Activated T-helper 2 cell treated with anti-CD3 and anti-CD28 coated beads, Interferon-gamma antibody, Interleukin-2, Interleukin-4, amounts not matched to agents 10 μg/mL and 5 μg/mL and 100 μg/mL, durations not matched to agents 14 hours and 24 hours and 36 hours (primary cell): ENCODE results near the gene LPCAT1. TPM values are rescaled to one million over a fixed set of nuclear protein-coding genes. Genes with fewer than 3 reads are reported as not detected.
"Not testable (repeated sequence)": the region's sequence is repeated elsewhere in the genome, so short reads cannot be mapped to it uniquely, and the experiment has no call there.

ENCODE experiments used
- DNase-seq: peaks from one replicate; pipeline ENCODE4 v3.0.0; 2021; ENCODE audit warnings: low spot score
- H3K27ac Mint-ChIP-seq: one replicate; pipeline ENCODE4 v1.8.0; 2021; ENCODE audit warnings: mixed read lengths
- H3K27me3 Mint-ChIP-seq: one replicate; pipeline ENCODE4 v1.8.0; 2021; ENCODE audit warnings: low read depth, mixed read lengths
- H3K36me3 Mint-ChIP-seq: one replicate; pipeline ENCODE4 v1.8.0; 2021; ENCODE audit warnings: low read depth, mixed read lengths
- H3K4me1 Mint-ChIP-seq: one replicate; pipeline ENCODE4 v1.8.0; 2021; ENCODE audit warnings: low read depth, mixed read lengths
- H3K4me3 Mint-ChIP-seq: one replicate; pipeline ENCODE4 v1.8.0; 2021; ENCODE audit warnings: low read depth, mild to moderate bottlenecking, moderate library complexity, mixed read lengths
- H3K9me3 Mint-ChIP-seq: one replicate; pipeline ENCODE4 v1.8.0; 2021; ENCODE audit warnings: mixed read lengths
- intact Hi-C: fragments of 100-400 bp; cut with micrococcal nuclease; formaldehyde crosslinking; loops from one replicate; pipeline ENCODE4 v1.15.1; 2023
- total RNA-seq: library from RNA; stranded (reverse); gene quantifications from 2 replicates; pipeline ENCODE4 v1.2.3, GENCODE V29; 2022

Gene LPCAT1
- total RNA-seq, 1 donor from 2014 or later, result 78.4 TPM

DNA sequence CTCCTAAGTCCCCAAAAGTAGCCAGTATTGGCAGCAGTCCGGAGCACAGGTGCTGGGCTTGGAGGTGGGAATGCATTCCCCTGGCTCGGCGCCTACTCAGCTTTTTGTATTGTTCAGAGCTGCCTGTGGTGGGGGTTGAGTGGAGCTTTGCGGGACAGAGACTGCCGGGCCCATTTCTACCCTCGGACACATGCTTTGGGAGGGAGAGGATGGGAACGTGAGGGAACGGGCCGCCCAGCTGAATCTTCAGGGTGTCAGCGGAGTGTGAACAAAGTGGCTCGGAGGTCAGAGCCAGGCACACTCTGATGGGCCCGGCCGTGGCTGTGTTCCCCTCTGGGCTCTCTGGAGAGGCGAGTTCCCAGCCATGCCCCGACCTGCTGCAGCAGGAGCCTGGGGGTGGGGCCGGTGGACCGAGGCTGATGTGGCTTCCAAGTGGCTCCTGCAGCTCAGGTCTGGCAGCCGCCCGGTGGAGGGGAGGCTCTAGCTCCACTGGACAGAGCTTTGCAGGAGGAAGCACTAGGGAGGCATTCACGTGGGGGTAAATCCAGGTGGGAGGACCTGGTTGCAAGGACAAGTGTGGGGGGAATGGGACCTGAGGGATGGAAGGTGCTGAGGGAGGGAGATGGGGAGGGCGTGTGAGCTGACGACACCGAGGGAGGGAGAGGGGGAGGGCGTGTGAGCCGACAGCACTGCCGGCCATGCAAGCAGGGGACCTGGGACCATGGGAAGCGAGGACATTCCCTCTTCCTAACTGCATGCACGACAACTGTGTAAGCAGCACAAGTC lies 47.4 kb downstream of the LPCAT1 start:
- intact Hi-C loops, result no loop called here
- H3K27me3 Mint-ChIP-seq, result no peaks in the 10 kb centered on the region
- H3K36me3 Mint-ChIP-seq, result peaks cover 33% of the 10 kb centered on the region
- no peaks in the 10 kb centered on the region for H3K4me1 Mint-ChIP-seq
- no peaks in the 10 kb centered on the region for H3K9me3 Mint-ChIP-seq
- H3K4me3 Mint-ChIP-seq, result no peak overlapping the region
- no peak overlapping the region for H3K27ac Mint-ChIP-seq
- no peak for DNase-seq

GRCh38 chr5:1475544-1475900 lies 48.2 kb downstream of the LPCAT1 start:
- H3K27me3 Mint-ChIP-seq, H3K9me3 Mint-ChIP-seq, H3K4me3 Mint-ChIP-seq, intact Hi-C loops, H3K4me1 Mint-ChIP-seq, DNase-seq, H3K27ac Mint-ChIP-seq: not testable (repeated sequence)
- H3K36me3 Mint-ChIP-seq, result peaks cover 33% of the 10 kb centered on the region

DNA sequence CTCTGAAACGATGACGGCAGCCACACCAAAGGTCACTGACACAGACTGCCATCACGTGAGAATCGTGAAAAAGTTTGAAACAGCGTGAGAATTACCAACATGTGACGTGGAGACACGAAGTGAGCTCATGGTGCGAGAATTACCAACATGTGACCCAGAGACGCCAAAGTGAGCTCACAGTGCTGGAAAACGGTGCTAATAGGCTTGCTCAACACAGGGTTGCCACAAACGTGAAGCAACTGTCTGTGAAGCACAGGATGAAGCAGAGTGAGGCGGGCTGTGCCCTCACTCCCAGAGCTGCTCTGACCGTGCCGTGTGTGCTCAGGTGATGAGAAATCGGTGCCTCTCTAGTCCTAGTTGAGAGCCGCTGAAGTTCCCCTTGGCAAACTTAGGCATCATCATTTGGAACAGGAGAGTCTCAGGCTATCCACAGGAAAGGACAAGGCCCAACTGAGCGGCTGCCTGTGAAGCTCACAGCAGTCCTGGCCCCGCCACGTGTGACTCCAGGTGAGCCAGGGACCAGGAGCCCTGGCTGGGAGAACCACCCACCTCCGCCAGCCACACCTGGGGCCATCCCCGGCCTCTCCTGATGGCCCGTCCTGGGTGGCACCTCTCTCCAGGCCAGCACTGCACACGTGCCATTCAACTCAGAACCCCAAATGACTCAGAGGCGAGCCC lies 48.8 kb downstream of the LPCAT1 start:
- H3K36me3 Mint-ChIP-seq, result peaks cover 33% of the 10 kb centered on the region
- no peak overlapping the region for H3K4me3 Mint-ChIP-seq
- intact Hi-C loops, result no loop called here
- no peaks in the 10 kb centered on the region for H3K9me3 Mint-ChIP-seq
- H3K27me3 Mint-ChIP-seq, result no peaks in the 10 kb centered on the region
- H3K4me1 Mint-ChIP-seq, result no peaks in the 10 kb centered on the region
- no peak overlapping the region for H3K27ac Mint-ChIP-seq
- DNase-seq, result no peak

DNA sequence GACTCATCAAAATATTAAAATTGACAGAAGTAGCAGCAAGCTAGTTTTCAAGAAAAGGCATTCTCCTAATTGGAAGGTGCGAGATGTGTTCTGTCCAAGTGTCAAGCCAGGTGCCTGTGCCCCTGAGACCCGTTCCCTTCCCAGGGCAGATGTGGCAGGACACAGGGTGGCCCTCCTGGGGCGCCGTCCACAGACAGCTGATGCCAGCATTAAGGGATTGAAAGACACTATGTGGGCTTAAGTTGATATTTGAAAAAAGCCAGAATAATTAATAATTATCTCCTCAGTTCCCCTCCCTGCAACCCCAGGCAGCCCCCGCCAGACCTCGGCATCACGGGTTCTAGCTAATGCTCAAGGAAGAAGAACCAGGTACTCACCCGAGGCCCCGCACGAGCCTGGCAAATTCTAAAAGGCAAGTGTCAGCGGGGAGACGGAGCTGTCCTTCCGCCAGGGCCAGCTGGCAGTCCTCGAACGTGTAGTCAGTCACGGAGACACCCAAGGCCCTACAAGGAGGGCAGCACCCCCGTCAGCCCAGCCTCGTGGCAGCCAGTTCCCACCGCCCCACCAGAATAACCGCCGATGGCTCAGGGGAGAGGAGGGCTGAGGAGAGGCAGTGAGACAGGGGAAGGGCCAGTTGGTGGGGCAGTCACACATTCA lies 49.4 kb downstream of the LPCAT1 start:
- Mint-ChIP-seq H3K4me1 (no peaks in the 10 kb centered on the region), H3K9me3 (no peaks in the 10 kb centered on the region), H3K4me3 (no peak overlapping the region), H3K27ac (no peak overlapping the region), H3K27me3 (no peaks in the 10 kb centered on the region), H3K36me3 (peaks cover 33% of the 10 kb centered on the region)
- intact Hi-C loops, result no loop called here
- DNase-seq, result no peak

DNA sequence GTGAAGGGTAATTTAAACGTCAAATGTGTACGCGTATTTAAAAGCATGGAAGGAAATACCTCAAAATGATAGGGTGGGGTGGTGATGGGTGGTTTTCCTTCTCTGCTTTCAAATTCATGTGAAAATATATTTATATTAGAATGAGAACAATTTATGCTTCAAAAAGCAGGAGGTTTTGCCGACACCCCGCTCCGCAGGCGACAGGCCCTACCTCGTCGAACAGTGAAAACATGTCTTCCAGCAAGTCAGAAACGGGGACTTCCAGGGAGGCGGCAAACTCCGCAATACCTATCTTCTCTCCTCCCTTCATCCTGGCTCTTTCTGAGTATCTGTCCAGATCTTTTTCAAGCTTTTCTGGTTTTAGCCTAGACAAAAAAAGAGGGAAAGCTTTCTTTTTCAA lies 50.0 kb downstream of the LPCAT1 start:
- no peak for DNase-seq
- Mint-ChIP-seq H3K4me1 (no peaks in the 10 kb centered on the region), H3K27me3 (no peaks in the 10 kb centered on the region), H3K4me3 (no peak overlapping the region), H3K27ac (no peak overlapping the region), H3K36me3 (peaks cover 27% of the 10 kb centered on the region), H3K9me3 (no peaks in the 10 kb centered on the region)
- intact Hi-C loops, result no loop called here

- intact Hi-C loops, result no loop called here
- H3K27ac Mint-ChIP-seq, result no peak overlapping the region
Measured at GRCh38 chr5:1472964-1473628, 50.7 kb downstream of the LPCAT1 start.

DNA sequence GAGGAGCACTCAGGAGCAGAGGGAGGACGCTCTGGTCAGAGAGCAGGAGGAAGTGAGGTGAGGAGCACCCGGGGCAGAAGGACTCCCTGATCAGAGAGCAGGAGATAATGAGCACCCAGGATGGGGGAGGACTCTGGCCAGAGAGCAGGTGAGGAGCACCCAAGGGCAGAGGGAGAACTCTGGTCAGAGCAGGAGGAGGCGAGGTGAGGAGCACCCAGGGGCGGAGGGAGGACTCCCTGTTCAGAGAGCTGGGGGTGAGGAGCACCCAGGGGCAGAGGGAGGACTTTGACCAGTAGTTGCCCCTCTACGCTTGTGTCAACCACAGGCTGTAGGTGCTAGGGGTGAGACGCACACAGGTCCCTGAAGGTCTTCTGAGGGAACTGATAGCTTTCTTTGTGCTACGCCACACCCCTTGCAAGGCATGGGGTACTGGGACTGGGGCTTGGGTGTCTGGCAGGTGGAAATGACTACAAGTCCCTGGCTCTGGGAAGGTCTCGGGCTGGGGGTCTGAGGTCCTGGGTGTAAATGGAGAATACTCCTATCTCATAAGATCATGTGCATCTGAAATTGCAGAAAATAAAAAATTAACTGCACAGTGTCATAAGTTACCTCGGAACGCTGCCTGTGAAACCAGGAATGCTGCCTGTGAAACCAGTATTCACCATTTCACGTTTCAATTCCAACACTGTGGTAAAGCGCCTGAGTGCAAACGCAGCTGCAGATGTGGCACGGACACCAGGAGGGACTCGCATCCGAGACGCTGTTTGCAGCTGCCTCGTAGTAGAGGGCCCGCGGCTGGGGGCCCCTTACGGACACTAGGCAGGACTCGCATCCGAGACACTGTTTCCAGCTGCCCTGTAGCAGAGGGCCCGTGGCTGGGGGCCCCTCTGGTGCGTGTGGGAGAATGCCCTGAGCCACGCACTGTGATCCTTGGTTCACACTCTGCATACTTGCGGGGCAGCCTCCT lies 51.5 kb downstream of the LPCAT1 start:
- Mint-ChIP-seq H3K27ac (no peak overlapping the region), H3K9me3 (no peaks in the 10 kb centered on the region), H3K4me3 (no peak overlapping the region), H3K4me1 (no peaks in the 10 kb centered on the region), H3K27me3 (no peaks in the 10 kb centered on the region), H3K36me3 (peaks cover 29% of the 10 kb centered on the region)
- DNase-seq, result no peak
- intact Hi-C loops, result no loop called here

More at GRCh38 chr5:1472964-1473628, 50.7 kb downstream of the LPCAT1 start:
- no peaks in the 10 kb centered on the region for H3K9me3 Mint-ChIP-seq
- DNase-seq, result no peak
- H3K4me3 Mint-ChIP-seq, result no peak overlapping the region
- peaks cover 28% of the 10 kb centered on the region for H3K36me3 Mint-ChIP-seq
- no peaks in the 10 kb centered on the region for H3K4me1 Mint-ChIP-seq
- H3K27me3 Mint-ChIP-seq, result no peaks in the 10 kb centered on the region

- H3K27me3 Mint-ChIP-seq, result no peaks in the 10 kb centered on the region
- no peaks in the 10 kb centered on the region for H3K9me3 Mint-ChIP-seq
- DNase-seq, result no peak
- H3K27ac Mint-ChIP-seq, result no peak overlapping the region
- peaks cover 29% of the 10 kb centered on the region for H3K36me3 Mint-ChIP-seq
- intact Hi-C loops, result no loop called here
- no peak overlapping the region for H3K4me3 Mint-ChIP-seq
- H3K4me1 Mint-ChIP-seq, result no peaks in the 10 kb centered on the region
Measured at GRCh38 chr5:1471240-1471853, 52.4 kb downstream of the LPCAT1 start.

- Mint-ChIP-seq H3K4me3 (no peak overlapping the region), H3K27me3 (no peaks in the 10 kb centered on the region), H3K4me1 (no peaks in the 10 kb centered on the region), H3K27ac (no peak overlapping the region), H3K36me3 (peaks cover 33% of the 10 kb centered on the region), H3K9me3 (no peaks in the 10 kb centered on the region)
- intact Hi-C loops, result no loop called here
- DNase-seq, result no peak
Measured at GRCh38 chr5:1470762-1471211, 53.0 kb downstream of the LPCAT1 start.

DNA sequence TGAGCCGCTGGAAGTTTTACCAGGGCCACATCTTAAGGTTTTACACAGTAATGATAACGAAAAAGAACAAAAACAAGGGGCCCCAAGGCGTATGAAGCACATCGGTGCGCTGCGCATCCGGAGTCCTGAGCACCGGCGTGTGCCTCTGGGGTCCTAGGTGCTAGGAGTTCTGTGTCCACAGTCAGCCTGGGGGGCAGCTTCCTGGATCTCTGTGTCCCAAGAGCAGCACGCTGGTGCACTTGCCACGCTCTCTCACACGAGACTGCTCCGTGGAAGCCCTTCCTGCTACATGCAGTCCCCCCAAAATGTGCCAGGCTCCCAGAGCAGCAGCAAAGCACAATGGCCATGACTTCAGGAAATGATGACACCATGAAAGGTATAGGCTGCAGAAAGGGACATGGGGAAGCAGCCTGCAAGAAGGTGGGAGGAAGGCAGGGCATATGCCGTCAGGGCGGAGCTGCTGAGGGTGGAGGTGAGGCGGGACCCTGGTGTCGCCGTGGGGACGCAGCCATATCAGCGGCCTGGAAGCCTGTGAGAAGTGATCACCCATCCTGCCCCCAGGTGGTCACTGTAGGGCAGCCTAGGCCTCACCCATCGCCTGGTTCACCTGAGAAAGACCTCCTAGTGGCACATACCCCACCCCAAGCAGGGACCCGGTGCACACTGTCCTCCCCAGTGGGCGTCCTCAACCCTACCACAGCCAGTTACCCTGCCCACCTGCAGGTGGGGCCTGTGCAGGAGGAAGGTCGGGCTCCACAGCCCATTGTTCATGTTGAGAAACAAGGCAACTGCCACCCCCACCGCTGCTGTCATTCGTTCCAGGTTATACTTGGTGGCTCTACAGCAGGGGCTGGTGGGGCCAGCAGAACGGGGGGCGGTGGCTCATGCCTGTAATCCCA lies 54.9 kb downstream of the LPCAT1 start:
- no peaks in the 10 kb centered on the region for H3K4me1 Mint-ChIP-seq
- peaks cover 6% of the 10 kb centered on the region for H3K9me3 Mint-ChIP-seq
- DNase-seq, result no peak
- no peak overlapping the region for H3K27ac Mint-ChIP-seq
- intact Hi-C loops, result no loop called here
- H3K27me3 Mint-ChIP-seq, result no peaks in the 10 kb centered on the region
- H3K4me3 Mint-ChIP-seq, result no peak overlapping the region
- H3K36me3 Mint-ChIP-seq, result peaks cover 46% of the 10 kb centered on the region

DNA sequence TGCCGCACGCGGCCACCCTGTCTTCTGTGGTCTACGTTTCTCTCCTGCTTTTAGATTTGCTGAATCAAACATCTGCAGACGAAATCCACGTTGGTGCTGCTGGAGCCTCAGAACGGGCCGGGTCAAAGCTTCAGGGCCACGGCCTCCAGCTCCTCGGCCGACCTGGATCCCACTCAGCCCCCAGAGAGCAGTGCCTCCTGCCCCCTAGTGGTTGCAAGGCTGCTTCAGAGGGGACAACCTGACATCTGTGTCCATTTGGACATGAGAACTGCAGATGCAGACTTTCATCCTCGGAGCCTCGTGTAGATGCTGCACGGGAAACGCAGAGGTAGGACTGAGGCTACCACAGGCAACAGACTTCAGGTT lies 55.5 kb downstream of the LPCAT1 start:
- no peaks in the 10 kb centered on the region for H3K27me3 Mint-ChIP-seq
- no peak for DNase-seq
- H3K4me3 Mint-ChIP-seq, result no peak overlapping the region
- intact Hi-C loops, result no loop called here
- H3K4me1 Mint-ChIP-seq, result no peaks in the 10 kb centered on the region
- peaks cover 6% of the 10 kb centered on the region for H3K9me3 Mint-ChIP-seq
- H3K36me3 Mint-ChIP-seq, result peaks cover 49% of the 10 kb centered on the region
- no peak overlapping the region for H3K27ac Mint-ChIP-seq
